NCI-H1092 (cell line): ENCODE results near the gene DDX24.
"Not testable (repeated sequence)": the region's sequence is repeated elsewhere in the genome, so short reads cannot be mapped to it uniquely, and the experiment has no call there.

Experiments
- DNase-seq: peaks from one replicate; lab custom pipeline; 2025; lab: John Stamatoyannopoulos, UW

DDX24 gene

DNA sequence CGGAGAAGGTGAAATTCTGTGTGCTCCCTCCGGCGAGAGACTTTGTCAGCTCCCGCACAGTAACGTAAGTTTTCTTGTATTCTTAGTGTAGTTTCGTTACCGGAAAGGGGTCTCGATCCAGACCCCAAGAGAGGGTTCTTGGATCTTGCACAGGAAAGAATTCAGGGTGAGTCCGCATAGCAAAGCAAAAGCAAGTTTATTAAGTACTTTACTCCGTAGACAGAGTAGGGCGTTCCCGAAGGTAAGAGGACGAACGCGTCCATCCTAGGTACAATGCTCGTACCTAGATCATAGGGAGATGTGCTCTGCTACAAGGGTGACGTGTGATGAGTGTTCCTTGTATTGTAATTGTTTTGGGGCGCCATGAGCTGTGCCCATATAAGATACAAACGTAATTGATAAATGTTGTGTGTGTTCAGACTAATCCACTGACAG lies 401 bp upstream of the DDX24 start:
- no peak for DNase-seq

- no peak for DNase-seq
These were observed 946 bp downstream of the DDX24 start for GRCh38 chr14:94079891-94080620.

DNA sequence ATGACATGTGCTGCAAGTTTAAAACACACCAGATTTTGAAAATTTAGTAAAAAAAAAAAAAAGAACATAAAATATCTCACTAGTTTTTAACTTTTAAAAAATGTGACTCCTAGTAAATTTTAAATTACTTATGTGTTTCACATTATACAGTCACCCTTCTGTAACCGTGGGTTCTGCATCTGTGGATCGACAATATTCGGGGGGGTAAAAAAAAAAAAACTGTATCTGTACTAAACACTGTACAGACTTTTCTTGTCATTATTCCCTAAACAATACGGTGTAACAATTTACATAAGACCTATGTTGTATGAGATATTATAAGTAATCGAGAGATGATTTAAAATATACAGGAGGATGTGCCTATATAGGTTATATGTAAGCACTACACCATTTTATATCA lies 3.2 kb downstream of the DDX24 start:
- no peak for DNase-seq

DNA sequence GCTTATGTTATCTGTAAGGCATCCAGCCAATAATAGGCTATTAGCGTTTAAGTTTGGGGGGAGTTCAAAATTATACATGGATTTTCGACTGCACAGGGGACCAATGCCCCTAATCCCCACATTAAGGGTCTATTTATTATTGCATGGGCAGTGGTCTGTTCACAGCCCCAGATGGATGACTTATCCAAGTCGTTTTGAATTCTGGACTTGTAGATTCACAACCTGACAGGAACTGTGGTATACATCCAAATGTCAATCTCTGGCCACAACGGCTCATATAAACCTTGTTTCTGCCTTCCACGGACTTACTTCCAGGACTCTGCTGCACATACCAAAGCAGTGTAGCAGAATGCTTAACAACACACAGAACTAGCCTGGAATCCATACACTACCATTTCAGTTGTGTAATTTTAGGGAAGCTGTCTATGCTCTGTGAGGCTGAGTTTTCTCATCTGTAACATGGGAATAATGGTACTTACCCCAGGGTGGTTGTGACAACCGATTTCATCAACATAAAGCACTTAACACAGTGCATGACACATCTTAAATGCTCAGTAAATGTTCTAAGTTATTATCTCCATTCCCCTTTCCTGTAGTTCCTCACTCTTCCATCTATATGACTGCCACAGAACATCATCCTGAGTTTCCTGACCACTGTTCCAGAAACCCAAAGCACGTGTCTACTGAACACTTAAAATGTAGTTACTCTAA lies 3.7 kb downstream of the DDX24 start:
- no peak for DNase-seq

GRCh38 chr14:94075008-94075407 lies 6.0 kb downstream of the DDX24 start:
- DNase-seq = no peak

DNA sequence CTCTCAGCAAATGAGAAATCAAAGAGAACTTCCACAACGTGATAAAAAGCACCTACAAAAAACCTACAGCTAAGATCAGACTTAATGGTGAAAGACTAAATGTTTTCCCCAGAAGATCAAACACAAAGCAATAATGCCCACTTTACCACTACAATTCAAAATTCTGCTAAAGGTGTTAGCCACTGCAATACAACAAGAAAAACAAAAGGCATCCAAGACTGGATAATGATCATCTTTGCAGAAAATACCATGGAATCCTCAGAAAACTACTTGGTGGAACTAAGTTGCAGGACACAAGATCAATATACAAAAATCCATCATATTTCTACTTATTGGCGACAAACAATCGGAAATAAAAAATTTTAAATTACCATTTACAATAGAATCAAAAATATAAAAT lies 6.5 kb downstream of the DDX24 start:
- DNase-seq = no peak

GRCh38 chr14:94072076-94072475 lies 8.9 kb downstream of the DDX24 start:
- DNase-seq = not testable (repeated sequence)

DNA sequence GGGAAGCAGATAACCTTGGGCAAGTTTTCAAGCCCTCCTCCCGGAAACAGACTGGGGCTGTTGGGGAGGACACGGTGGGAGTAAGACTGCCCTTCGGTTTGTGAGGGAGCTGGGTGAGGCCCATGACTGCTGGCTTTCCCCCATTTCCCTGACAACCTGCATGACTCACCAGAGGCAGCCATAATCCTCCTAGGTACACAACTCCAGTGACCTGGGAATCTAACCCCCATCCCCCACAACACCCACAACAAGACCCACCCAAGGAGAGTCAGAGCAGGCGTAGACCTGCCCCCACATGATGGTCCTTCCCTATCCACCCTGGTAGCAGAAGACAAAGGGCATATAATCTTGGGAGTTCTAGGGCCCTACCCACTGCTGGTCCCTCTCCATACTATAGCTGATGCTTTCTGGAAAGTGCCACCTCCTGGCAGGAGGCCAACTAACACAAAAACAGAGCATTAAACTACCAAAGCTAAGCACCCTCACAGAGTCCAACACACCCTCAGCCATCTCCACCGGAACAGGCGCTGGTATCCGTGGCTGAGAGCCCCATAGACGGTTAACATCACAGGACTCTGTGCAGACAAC lies 14.8 kb downstream of the DDX24 start:
- DNase-seq = no peak

- DNase-seq = no peak
These were observed 18.6 kb downstream of the DDX24 start for GRCh38 chr14:94062344-94062940.

DNA sequence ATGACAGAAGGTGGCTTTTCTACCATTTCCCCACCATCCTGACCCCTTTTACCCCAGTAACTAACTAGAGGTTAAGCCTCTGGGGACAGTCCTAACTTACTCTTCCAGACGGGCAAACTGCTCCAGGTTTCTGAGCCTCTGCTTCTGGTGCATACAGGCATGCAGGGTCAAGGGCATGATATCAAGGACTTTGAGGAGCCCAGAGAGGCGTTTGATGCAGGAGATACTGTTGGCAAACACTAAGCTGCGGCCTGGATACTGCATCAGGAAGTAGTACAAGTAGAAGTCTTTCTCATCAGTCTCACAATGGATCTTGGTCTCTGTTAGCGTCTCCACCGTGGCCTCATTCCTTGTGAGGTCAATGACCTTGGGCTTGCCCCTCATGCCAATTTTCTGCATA lies 21.0 kb downstream of the DDX24 start:
- no peak for DNase-seq

GRCh38 chr14:94058674-94059138 lies 22.3 kb downstream of the DDX24 start:
- no peak for DNase-seq

- no peak for DNase-seq
These were observed 22.8 kb downstream of the DDX24 start for GRCh38 chr14:94058128-94058673.

GRCh38 chr14:94056579-94057308 lies 24.3 kb downstream of the DDX24 start:
- DNase-seq = no peak

DNA sequence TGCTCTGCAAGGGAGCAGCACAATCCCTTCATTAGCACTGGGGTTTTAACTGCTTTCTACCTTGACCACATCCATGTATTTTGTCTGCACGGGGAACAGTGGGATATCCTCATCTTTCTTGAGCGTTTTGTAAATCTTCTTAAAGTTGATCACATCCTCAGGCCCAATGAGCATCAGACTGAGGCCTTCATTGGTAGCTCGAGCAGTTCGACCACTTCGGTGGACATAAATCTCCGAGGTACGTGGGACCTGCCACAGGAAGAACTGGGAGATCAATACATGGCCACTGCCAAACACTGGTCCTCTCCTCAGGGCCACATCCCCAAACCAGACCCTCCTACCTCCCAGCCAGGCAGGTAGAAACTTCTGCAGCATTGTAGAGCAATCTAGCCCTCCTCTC lies 26.1 kb downstream of the DDX24 start:
- no peak for DNase-seq

- no peak for DNase-seq
These were observed 26.6 kb downstream of the DDX24 start for GRCh38 chr14:94054401-94054800.

GRCh38 chr14:94052662-94053061 lies 28.3 kb downstream of the DDX24 start:
- no peak for DNase-seq

GRCh38 chr14:94052199-94052598 lies 28.8 kb downstream of the DDX24 start:
- no peak for DNase-seq

DNA sequence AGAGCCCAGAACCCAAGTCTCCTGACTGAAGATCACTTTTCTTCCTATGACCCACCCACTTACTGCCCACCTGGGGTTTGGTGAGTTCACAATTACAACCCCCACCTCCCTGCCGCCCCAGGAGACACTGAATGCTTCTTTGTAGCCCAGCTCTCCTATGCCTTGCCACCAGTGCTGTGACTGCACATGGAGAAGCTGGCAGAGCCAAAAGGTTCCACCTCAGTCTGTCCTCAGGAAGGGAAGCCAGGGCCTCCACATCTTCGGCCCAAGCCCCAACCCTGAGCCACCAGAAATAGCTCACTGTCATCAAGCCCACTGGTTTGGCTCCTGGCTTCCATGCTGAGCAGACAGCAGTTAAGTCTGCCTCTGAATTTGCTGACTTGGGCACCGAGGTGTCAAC lies 29.2 kb downstream of the DDX24 start:
- DNase-seq = no peak

DNA sequence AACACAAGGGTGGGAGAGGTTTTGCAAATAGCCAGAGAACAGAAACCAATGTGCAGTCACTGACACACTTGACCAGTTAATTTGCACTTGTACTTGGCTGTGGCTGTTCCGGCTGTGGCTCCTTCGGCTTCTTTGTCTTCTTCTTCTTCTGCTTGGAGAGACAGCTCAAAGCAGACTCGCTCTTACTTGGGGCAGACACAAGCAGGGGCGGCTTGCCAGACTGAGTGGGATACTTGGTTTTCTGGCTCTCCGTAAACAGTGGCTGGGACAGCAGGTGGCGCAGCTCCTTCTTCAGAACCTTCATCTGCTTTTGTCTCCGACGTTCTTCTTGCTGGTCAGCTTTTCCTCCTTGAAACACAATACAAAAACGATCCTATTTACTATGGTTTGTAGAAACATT lies 29.9 kb downstream of the DDX24 start:
- DNase-seq = no peak

DNA sequence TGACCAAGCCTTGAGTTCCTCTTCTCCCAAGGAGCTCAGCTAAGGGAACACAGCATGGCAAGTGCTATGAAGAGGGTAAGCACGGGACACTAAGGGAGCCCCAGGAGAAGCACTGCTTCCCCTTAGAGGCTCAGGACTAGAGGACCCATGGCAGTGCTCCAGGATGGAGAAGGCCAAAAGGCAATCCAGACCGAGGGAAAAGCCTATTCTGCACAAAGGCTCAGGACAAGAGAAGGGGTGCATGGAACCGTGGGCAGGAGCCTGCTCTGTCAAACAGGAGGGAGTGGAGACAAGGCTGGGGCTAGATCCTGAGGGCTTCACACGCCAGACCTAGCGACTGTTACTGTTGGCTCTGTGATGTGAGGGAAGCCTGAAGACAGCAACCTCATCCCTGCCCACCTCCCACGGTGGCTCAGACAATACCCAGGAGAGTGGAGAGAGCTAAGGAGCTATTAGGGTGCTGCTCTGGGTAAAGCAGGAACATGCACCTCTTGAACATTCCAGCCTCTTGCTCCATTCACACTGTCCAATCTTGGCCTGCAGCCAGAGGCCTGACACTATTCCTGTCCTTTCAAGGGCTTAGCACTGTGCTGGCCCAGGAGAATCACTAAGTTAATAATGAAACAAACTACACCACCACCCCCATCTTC lies 30.6 kb downstream of the DDX24 start:
- no peak for DNase-seq

DNA sequence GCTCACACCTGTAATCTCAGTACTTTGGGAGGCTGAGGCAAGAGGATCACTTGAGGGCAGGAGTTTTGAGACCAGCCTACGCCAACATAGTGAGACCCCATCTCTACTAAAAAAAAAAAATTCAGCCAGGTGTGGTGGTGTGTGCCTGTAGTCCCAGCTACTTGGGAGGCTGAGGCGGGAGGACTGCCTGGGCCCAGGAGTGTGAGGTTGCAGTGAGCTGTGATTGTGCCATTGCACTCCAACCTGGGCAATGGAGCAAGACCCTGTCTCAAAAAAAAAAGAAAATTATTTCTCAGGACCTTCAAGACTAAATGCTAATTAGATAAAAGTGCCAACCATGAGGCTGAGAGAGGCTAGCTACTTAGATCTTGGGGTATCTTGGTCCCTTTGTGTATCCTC lies 31.4 kb downstream of the DDX24 start:
- no peak for DNase-seq
